Fibroblast of lung (primary cell): ENCODE measurements around the gene MAP3K2. TPM values are rescaled to one million over a fixed set of nuclear protein-coding genes. Genes with fewer than 3 reads are reported as not detected.

Source experiments
- DNase-seq, 2 donors: peaks; one replicate each; pipeline versions ENCODE4 v3.0.0 to v3.0.0-alpha.2; 2010; ENCODE audit warnings: low read depth in 2 of 2
- H2AFZ ChIP-seq: 2 replicates; pipeline ENCODE4 v1.5.1; 2012; ENCODE audit warnings: low read length, control low read depth, inconsistent platforms
- H3K27ac ChIP-seq: 2 replicates; pipeline ENCODE4 v1.5.1; 2011; ENCODE audit warnings: low read length, control low read depth; ENCODE audit not compliant: insufficient read depth
- H3K27me3 ChIP-seq: 2 replicates; pipeline ENCODE4 v1.5.1; 2011; ENCODE audit warnings: mild to moderate bottlenecking, low read length; ENCODE audit not compliant: control insufficient read depth, insufficient read depth
- H3K36me3 ChIP-seq: 2 replicates; pipeline ENCODE4 v1.5.1; 2011; ENCODE audit warnings: low read length; ENCODE audit not compliant: control insufficient read depth, insufficient read depth
- H3K4me1 ChIP-seq: 2 replicates; pipeline ENCODE4 v1.5.1; 2011; ENCODE audit warnings: low read length; ENCODE audit not compliant: control insufficient read depth, insufficient read depth; ENCODE audit errors: extremely low read depth
- H3K4me2 ChIP-seq: 2 replicates; pipeline ENCODE4 v1.5.1; 2011; ENCODE audit warnings: low read length, control low read depth; ENCODE audit not compliant: insufficient read depth; ENCODE audit errors: extremely low read depth
- H3K4me3 ChIP-seq, 4 experiments: fragments of 200-600 bp in 1 of 4; sonication (generic) in 1 of 4; replicated peaks in 1 of 4; 2 replicates each; pipeline ENCODE4 v1.5.1; 2011 to 2016; ENCODE audit warnings: low read length in 4 of 4, low read depth in 3 of 4, mild to moderate bottlenecking in 3 of 4, control low read depth in 2 of 4, inconsistent platforms in 1 of 4, mixed read lengths in 1 of 4; ENCODE audit not compliant: insufficient read depth in 1 of 4; ENCODE audit errors: control extremely low read depth in 1 of 4
- H3K79me2 ChIP-seq: 2 replicates; pipeline ENCODE4 v1.5.1; 2012; ENCODE audit warnings: mild to moderate bottlenecking, low read length, inconsistent platforms; ENCODE audit not compliant: control insufficient read depth, insufficient read depth
- H3K9ac ChIP-seq: 2 replicates; pipeline ENCODE4 v1.5.1; 2011; ENCODE audit warnings: mild to moderate bottlenecking, low read length, control low read depth; ENCODE audit not compliant: insufficient read depth
- H3K9me3 ChIP-seq: 2 replicates; pipeline ENCODE4 v1.5.1; 2012; ENCODE audit warnings: low read depth, low read length; ENCODE audit not compliant: control insufficient read depth, insufficient read depth
- H4K20me1 ChIP-seq: 2 replicates; pipeline ENCODE4 v1.5.1; 2011; ENCODE audit warnings: low read length; ENCODE audit not compliant: control insufficient read depth, insufficient read depth; ENCODE audit errors: extremely low read depth
- EZH2 ChIP-seq: IDR thresholded peaks from 2 replicates; pipeline ENCODE4 v1.5.1; 2012; ENCODE audit warnings: low read length, control low read depth, mild to moderate bottlenecking; ENCODE audit errors: missing control alignments
- polyA plus RNA-seq, 2 donors: library from polyadenylated mRNA; depleted of rRNA in 1 of 2; stranded (reverse) in 1 of 2; unstranded in 1 of 2; fragments of >200 nt; gene quantifications; 2 replicates each; pipeline ENCODE4 v1.2.1, GENCODE V29; 2011 to 2012; ENCODE audit warnings: missing spikeins in 1 of 2
- total RNA-seq: library from RNA; depleted of rRNA; stranded (reverse); fragments of >200 nt; gene quantifications from 2 replicates; pipeline ENCODE4 v1.2.1, GENCODE V29; 2014
- TF ChIP-seq, protein P1 (sequence below), 2 donors: IDR thresholded peaks in 1 of 2; conservative IDR thresholded peaks in 1 of 2; 1 replicate in 1 of 2; 2 replicates in 1 of 2; pipeline ENCODE4 v1.5.1; 2011 to 2012; ENCODE audit warnings: low read length in 2 of 2, control low read depth in 1 of 2, inconsistent platforms in 1 of 2, low read depth in 1 of 2, mild to moderate bottlenecking in 1 of 2

Gene MAP3K2
- total and polyA plus RNA-seq, 2 donors (not counting 1 experiment from before 2014, with no cell fraction given), result 15.6 to 30.1 TPM

DNA sequence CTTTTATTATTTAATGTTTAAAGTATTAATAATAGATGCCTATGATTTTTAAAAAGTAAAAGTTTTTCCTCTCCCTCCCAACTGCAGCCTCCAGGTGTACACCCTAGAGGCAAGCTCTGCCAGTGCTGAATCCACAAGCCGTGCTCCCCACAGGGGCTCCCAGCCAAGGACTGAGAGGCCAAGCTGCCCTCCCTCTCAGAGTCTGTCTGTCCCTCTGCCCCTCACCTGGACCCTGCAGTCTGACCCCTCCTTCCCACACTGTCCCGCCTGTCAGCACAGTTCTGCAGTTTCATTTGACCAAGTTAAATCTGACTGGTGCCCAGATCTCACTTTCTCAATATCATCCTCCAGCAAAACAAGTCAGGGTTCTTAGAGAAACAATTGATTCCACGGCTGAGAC, 15.7 kb upstream of the MAP3K2 start:
- no peak for TF ChIP-seq EZH2
- TF ChIP-seq, protein P1, sequence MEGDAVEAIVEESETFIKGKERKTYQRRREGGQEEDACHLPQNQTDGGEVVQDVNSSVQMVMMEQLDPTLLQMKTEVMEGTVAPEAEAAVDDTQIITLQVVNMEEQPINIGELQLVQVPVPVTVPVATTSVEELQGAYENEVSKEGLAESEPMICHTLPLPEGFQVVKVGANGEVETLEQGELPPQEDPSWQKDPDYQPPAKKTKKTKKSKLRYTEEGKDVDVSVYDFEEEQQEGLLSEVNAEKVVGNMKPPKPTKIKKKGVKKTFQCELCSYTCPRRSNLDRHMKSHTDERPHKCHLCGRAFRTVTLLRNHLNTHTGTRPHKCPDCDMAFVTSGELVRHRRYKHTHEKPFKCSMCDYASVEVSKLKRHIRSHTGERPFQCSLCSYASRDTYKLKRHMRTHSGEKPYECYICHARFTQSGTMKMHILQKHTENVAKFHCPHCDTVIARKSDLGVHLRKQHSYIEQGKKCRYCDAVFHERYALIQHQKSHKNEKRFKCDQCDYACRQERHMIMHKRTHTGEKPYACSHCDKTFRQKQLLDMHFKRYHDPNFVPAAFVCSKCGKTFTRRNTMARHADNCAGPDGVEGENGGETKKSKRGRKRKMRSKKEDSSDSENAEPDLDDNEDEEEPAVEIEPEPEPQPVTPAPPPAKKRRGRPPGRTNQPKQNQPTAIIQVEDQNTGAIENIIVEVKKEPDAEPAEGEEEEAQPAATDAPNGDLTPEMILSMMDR (conservative IDR thresholded peaks at IDR 0.05 in 1 of 2, IDR thresholded peaks at IDR 0.05 in 1 of 2; ENCODE audit: low read depth in 1 of 2, low read length in 2 of 2), result no peak
- Histone ChIP-seq H3K4me1 (peaks cover 11% of the 10 kb centered on the region), H3K9ac (no peak overlapping the region), H3K27ac (no peak overlapping the region), H3K4me2 (no peak overlapping the region), H3K36me3 (no peaks in the 10 kb centered on the region), H3K79me2 (no peaks in the 10 kb centered on the region), H3K9me3 (no peaks in the 10 kb centered on the region), H4K20me1 (no peaks in the 10 kb centered on the region), H3K4me3 (no peak overlapping the region), H2AFZ (no peak overlapping the region), H3K27me3 (no peaks in the 10 kb centered on the region)
- no peak for DNase-seq

DNA sequence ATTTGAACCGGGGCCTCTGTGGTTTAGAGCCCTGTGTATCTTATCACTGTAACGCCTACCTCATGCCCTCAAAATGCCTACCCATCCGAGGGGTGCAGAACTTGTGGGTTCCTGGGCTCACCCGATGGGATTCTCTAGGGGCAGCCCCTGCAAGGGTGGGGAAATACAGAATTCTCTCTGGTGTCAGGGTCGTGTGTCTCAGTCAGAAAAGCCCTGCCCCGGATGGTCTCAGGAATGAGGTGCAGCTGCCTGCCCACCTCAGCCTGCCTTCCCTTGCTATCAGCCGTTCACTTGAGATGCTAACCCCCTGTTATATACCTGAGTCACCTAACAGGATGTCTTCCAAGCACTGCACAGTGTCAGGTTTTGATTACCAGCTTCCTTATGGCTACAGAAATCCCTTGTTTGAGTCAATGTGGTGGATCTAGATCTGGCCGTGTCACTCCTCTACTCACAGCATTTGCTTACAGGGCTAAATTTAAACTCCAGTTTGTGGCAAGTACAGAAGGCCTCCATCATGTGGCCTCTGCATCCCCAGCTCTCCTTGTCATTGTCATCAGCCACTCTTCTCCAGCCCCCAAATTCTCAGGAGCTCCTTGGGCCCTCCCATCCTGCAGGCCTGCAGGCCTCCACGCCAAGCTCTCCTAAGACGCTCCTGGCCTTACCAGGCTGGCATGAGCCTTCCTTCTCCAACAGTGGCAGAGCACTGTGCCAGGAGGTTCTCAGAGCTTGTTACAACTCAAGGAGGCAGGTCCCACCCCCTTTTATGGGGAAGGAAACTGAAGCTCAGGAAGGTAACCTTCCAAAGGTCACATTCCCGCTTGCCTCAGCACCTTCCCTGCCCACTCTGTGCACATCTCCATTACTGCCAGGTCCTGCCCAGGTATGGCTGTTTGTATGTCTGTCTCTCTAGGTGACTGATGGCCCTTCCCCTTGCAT, 14.3 kb upstream of the MAP3K2 start:
- no peak overlapping the region for H3K4me2 ChIP-seq
- no peak overlapping the region for H3K9ac ChIP-seq
- no peaks in the 10 kb centered on the region for H3K9me3 ChIP-seq
- TF ChIP-seq, protein P1 (conservative IDR thresholded peaks at IDR 0.05 in 1 of 2, IDR thresholded peaks at IDR 0.05 in 1 of 2; ENCODE audit: low read depth in 1 of 2, low read length in 2 of 2), result no peak
- no peak for TF ChIP-seq EZH2
- H3K27me3 ChIP-seq, result no peaks in the 10 kb centered on the region
- H3K27ac ChIP-seq, result no peak overlapping the region
- no peak overlapping the region for H2AFZ ChIP-seq
- H3K79me2 ChIP-seq, result no peaks in the 10 kb centered on the region
- H3K4me1 ChIP-seq, result peaks cover 14% of the 10 kb centered on the region
- no peaks in the 10 kb centered on the region for H4K20me1 ChIP-seq
- no peaks in the 10 kb centered on the region for H3K36me3 ChIP-seq
- no peak for DNase-seq
- no peak overlapping the region for H3K4me3 ChIP-seq

DNA sequence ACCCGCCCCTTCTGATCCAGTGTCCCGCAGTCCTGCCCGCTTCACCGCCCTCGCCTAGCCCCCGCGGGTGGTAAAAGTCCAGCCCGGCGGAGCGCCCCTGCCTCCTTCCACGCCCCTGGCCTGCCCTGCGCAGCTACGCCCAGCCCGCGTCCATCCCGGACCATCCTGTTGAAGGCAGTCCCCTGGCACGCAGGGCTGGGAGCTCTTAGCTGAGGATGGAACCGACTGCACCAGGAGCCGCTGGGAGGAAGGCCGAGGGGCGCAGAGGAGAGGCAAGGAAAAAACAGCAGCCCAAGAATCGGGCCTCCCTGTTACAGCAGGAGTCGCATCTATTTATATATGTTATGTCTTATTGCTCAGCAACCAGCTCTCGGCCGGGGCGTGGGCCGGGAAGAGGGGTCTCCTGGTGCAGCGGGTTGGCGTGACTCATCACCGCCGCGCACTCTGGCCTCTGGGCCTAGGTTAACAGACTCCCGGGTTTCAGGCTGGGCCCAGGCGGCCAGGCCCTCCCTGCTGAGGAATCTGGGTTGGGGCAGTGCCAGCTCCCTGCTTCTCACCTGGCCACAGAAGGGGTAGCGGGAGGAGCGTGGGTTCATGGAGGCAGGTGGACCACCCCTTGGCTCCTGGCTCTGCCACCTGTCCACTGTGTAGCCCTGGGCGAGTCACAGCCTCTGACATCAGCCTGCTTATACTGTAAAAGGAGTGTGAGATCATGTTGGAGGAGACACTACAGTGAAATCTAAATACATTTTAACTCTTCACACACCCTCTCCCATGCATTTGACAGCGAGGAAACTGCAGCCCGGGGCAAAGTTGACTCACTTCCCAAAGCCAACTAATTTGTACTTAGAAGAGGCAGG, 13.4 kb upstream of the MAP3K2 start:
- TF ChIP-seq, protein P1 (conservative IDR thresholded peaks at IDR 0.05 in 1 of 2, IDR thresholded peaks at IDR 0.05 in 1 of 2; ENCODE audit: low read depth in 1 of 2, low read length in 2 of 2), result no peak
- TF ChIP-seq EZH2, result no peak
- peaks cover 14% of the 10 kb centered on the region for H3K4me1 ChIP-seq
- H3K27ac ChIP-seq, result no peak overlapping the region
- H3K4me2 ChIP-seq, result no peak overlapping the region
- no peak overlapping the region for H3K4me3 ChIP-seq
- no peaks in the 10 kb centered on the region for H3K9me3 ChIP-seq
- no peaks in the 10 kb centered on the region for H3K79me2 ChIP-seq
- no peaks in the 10 kb centered on the region for H3K36me3 ChIP-seq
- no peak overlapping the region for H2AFZ ChIP-seq
- no peaks in the 10 kb centered on the region for H4K20me1 ChIP-seq
- peak; percentile 38 to 40 for DNase-seq
- H3K27me3 ChIP-seq, result no peaks in the 10 kb centered on the region
- H3K9ac ChIP-seq, result peak overlapping the region; percentile 32
